ENCODE results near the gene PRRT1B.

The PRRT1B gene

DNA sequence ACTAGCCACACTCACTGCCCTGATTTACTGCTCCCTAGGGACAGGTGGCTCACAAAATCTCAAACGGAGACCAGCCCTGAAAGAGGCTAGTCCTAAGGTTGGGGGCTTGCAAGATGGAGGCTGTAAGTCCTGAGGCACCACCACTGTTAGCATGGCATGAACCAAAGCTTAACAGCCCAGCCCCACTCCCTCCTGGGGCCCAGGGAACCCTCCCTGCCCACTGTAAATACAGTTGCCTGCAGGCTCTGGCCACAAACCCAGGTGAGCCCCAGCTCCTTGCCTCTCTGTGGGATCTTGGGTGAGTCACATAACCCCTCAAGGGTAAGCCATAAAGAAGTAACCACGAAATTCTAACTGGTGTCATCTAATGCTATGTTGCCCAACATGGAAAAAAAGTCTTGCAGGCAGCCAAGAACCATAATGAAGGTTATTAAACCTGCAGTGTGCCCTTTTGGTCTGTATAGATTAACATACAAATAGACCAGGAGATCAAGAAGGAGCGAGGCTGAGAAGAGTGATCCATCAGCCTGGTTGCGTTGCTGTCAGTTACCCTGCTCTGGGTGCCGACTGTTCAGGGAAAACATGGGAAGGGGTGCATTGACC, 44.3 kb upstream of the PRRT1B start:
- Histone ChIP-seq H3K27ac (ENCODE audit: low read depth, low read length) (no peak overlapping the region), H2AK5ac (ENCODE audit: low read length) (no peak overlapping the region), H3K4me2 (ENCODE audit: low read length) (no peak overlapping the region), H3K4me1 (ENCODE audit: control insufficient read depth, low read depth, low read length) (peaks cover 5% of the 10 kb centered on the region), H3K79me1 (ENCODE audit: low read length) (peaks cover 6% of the 10 kb centered on the region), H2BK5ac (ENCODE audit: low read length) (no peak overlapping the region), H3K36me3 (ENCODE audit: control insufficient read depth, insufficient read depth, low read length) (peaks cover 25% of the 10 kb centered on the region), H3K56ac (ENCODE audit: low read length) (no peak overlapping the region), H3K9ac (ENCODE audit: low read length) (no peak overlapping the region), H3K18ac (ENCODE audit: low read length) (no peak overlapping the region), H2BK15ac (replicated peaks; ENCODE audit: low read depth) (no peak overlapping the region), H3K4me3 (ENCODE audit: low read length) (no peak overlapping the region), H3K79me2 (ENCODE audit: control insufficient read depth, insufficient read depth, low read length) (no peaks in the 10 kb centered on the region), H2BK120ac (ENCODE audit: low read depth, low read length) (no peak overlapping the region), H3K27me3 (ENCODE audit: insufficient read depth, low read length, poor library complexity) (no peaks in the 10 kb centered on the region), H4K8ac (ENCODE audit: low read depth, low read length) (no peak overlapping the region), H3K23ac (ENCODE audit: low read length) (no peak overlapping the region), H4K5ac (ENCODE audit: low read length) (no peak overlapping the region), H3K4ac (ENCODE audit: low read depth, low read length) (no peak overlapping the region)
- DNase-seq: peak; percentile 29
- WGBS (ENCODE audit: extremely low coverage, insufficient coverage, low lambda C conversion rate): no CpG with 5 or more reads among the region's 5 CpGs

DNA sequence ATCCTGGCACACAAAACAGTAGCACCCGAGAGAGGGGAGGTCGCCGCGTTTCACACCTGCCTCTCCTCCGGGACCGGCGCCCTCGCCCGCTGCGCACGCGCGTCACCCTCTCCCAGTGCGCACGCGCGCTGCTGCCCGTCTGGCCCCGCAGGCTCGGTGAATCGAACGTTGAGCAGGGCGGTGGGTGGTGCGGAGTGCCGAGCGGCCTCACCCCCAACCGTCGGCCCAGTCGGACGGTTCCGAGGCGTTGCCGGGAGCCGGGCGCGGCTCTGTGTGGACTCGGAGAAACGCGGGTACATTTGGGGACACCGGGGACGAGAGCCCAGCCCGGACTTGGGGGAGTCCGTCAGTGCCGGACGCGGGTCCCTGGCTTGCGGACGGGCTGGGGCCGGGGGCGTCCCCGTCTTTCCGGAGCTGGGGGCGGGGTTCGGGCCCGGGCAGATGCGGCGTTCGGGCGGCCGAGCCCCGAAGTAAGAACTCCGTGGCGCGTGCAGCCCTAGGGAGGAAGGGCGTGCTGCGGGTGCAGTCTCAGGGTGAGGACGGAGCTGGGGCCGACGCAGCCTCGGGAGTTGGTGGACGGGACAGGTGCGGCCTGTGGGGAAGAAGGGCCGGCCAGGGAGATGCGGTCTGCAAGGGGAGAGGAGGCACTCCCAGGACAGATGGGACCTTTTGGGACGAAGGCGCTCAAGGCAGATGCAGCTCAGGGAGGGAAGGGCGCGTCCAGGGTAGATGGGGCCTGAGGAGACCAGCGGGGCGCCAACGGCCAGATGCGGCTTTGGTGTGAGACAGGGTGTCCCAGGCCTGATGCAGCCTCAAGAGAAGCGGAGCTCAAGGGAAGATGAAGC, 42.3 kb upstream of the PRRT1B start, which contains the start of gene POMT1:
POMT1 (plus strand) TSS at position 138 of the 845 bp plus-strand sequence. CDS start 1,301 bp downstream, outside the sequence.
- Histone ChIP-seq H2AK5ac (ENCODE audit: low read length) (no peak within 1 kb of the TSS), H3K27me3 (ENCODE audit: insufficient read depth, low read length, poor library complexity) (no peaks in the 10 kb centered on the region), H3K23ac (ENCODE audit: low read length) (no peak within 1 kb of the TSS), H3K4me3 (ENCODE audit: low read length) (peak within 1 kb of the TSS; percentile 85), H3K36me3 (ENCODE audit: control insufficient read depth, insufficient read depth, low read length) (peaks cover 16% of the 10 kb centered on the region), H4K8ac (ENCODE audit: low read depth, low read length) (no peak within 1 kb of the TSS), H2BK5ac (ENCODE audit: low read length) (no peak within 1 kb of the TSS), H3K79me1 (ENCODE audit: low read length) (peaks cover 6% of the 10 kb centered on the region), H3K18ac (ENCODE audit: low read length) (no peak within 1 kb of the TSS), H3K4me2 (ENCODE audit: low read length) (peak within 1 kb of the TSS; percentile 53), H2BK120ac (ENCODE audit: low read depth, low read length) (no peak within 1 kb of the TSS), H3K4me1 (ENCODE audit: control insufficient read depth, low read depth, low read length) (peaks cover 5% of the 10 kb centered on the region), H3K4ac (ENCODE audit: low read depth, low read length) (no peak within 1 kb of the TSS), H3K79me2 (ENCODE audit: control insufficient read depth, insufficient read depth, low read length) (no peaks in the 10 kb centered on the region), H3K9ac (ENCODE audit: low read length) (peak within 1 kb of the TSS; percentile 84), H3K56ac (ENCODE audit: low read length) (peak within 1 kb of the TSS; percentile 80), H2BK15ac (replicated peaks; ENCODE audit: low read depth) (no peak within 1 kb of the TSS), H4K5ac (ENCODE audit: low read length) (no peak within 1 kb of the TSS), H3K27ac (ENCODE audit: low read depth, low read length) (peak within 1 kb of the TSS; percentile 45)
- peak; percentile 91 for DNase-seq
- no CpG with 5 or more reads among the region's 83 CpGs for WGBS (ENCODE audit: extremely low coverage, insufficient coverage, low lambda C conversion rate)

DNA sequence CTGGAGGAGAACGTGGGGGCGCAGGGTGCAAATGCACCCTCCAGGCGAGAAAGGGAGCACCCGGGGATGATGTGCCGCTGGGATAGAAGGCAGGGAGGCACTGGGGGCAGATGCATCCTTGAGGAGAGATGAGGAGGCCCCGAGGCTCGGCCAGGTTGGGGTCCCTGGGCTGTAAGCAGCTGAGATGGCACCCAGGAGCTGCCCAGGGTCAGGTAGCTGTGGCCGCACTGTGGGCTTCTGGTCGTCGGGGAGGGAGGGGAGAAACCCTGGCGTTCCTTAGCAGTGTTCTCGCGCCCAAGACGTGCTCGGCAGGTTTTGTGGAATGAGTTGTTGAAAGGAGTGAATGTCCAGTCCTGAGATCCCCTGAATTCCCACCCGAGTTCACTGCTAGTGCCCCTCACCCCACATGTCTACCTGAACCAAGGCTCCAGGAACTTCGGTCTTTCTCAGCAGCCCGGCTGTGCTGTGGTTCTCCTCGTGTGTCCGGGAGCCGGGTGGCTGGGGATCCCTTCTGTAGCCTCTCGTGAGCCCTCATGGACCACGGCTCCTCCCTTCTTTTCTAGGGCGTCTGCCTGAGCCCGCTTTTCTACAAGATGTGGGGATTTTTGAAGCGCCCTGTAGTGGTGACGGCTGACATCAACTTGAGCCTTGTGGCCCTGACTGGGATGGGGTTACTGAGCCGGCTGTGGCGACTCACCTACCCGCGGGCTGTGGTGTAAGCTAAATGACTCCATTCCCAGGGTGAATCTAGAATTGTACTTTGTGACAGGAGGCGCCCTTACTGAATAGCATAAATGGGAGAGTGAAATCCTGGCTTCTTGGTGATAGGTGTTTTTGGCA, 41.5 kb upstream of the PRRT1B start:
- Histone ChIP-seq H3K79me1 (ENCODE audit: low read length) (peaks cover 3% of the 10 kb centered on the region), H2BK120ac (ENCODE audit: low read depth, low read length) (no peak overlapping the region), H3K4me3 (ENCODE audit: low read length) (peak overlapping the region; percentile 85), H3K36me3 (ENCODE audit: control insufficient read depth, insufficient read depth, low read length) (peaks cover 10% of the 10 kb centered on the region), H3K4me1 (ENCODE audit: control insufficient read depth, low read depth, low read length) (peaks cover 5% of the 10 kb centered on the region), H2AK5ac (ENCODE audit: low read length) (no peak overlapping the region), H3K27ac (ENCODE audit: low read depth, low read length) (no peak overlapping the region), H2BK15ac (replicated peaks; ENCODE audit: low read depth) (no peak overlapping the region), H4K5ac (ENCODE audit: low read length) (no peak overlapping the region), H3K79me2 (ENCODE audit: control insufficient read depth, insufficient read depth, low read length) (no peaks in the 10 kb centered on the region), H3K4me2 (ENCODE audit: low read length) (peak overlapping the region; percentile 13), H3K18ac (ENCODE audit: low read length) (no peak overlapping the region), H3K9ac (ENCODE audit: low read length) (peak overlapping the region; percentile 84), H3K27me3 (ENCODE audit: insufficient read depth, low read length, poor library complexity) (no peaks in the 10 kb centered on the region), H4K8ac (ENCODE audit: low read depth, low read length) (no peak overlapping the region), H2BK5ac (ENCODE audit: low read length) (no peak overlapping the region), H3K23ac (ENCODE audit: low read length) (peak overlapping the region; percentile 45), H3K56ac (ENCODE audit: low read length) (peak overlapping the region; percentile 80), H3K4ac (ENCODE audit: low read depth, low read length) (no peak overlapping the region)
- DNase-seq: peak; percentile 50
- no CpG with 5 or more reads among the region's 32 CpGs for WGBS (ENCODE audit: extremely low coverage, insufficient coverage, low lambda C conversion rate)

DNA sequence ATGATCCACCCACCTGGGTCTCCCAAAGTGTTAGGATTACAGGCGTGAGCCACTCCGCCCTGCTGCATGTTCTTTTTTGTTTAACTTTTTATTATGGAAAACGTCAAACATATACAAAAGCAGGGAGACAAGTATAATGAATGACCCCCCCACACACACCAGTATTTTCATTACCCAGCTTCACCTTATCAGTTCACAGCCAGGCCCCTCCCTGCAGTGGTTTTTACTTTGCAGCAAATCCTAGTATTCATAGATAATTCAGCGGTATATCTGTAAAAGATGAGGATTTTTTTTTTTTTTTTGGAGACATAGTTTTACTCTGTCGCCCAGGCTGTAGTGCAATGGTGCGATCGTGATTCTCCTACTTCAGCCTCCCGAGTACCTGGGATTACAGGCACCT, 40.3 kb upstream of the PRRT1B start:
- no peak overlapping the region for H3K9ac ChIP-seq (ENCODE audit: low read length)
- H3K4me1 ChIP-seq (ENCODE audit: control insufficient read depth, low read depth, low read length): peaks cover 5% of the 10 kb centered on the region
- H3K27ac ChIP-seq (ENCODE audit: low read depth, low read length): no peak overlapping the region
- H2BK120ac ChIP-seq (ENCODE audit: low read depth, low read length): no peak overlapping the region
- no peak overlapping the region for H2BK5ac ChIP-seq (ENCODE audit: low read length)
- no peak overlapping the region for H3K4me2 ChIP-seq (ENCODE audit: low read length)
- no peak overlapping the region for H2AK5ac ChIP-seq (ENCODE audit: low read length)
- no peak overlapping the region for H3K4ac ChIP-seq (ENCODE audit: low read depth, low read length)
- H3K79me1 ChIP-seq (ENCODE audit: low read length): peaks cover 3% of the 10 kb centered on the region
- no peak overlapping the region for H4K8ac ChIP-seq (ENCODE audit: low read depth, low read length)
- H3K18ac ChIP-seq (ENCODE audit: low read length): no peak overlapping the region
- no peaks in the 10 kb centered on the region for H3K27me3 ChIP-seq (ENCODE audit: insufficient read depth, low read length, poor library complexity)
- H3K23ac ChIP-seq (ENCODE audit: low read length): no peak overlapping the region
- H3K79me2 ChIP-seq (ENCODE audit: control insufficient read depth, insufficient read depth, low read length): no peaks in the 10 kb centered on the region
- no peak overlapping the region for H3K4me3 ChIP-seq (ENCODE audit: low read length)
- WGBS (ENCODE audit: extremely low coverage, insufficient coverage, low lambda C conversion rate): no CpG with 5 or more reads among the region's 8 CpGs
- no peak for DNase-seq
- H4K5ac ChIP-seq (ENCODE audit: low read length): no peak overlapping the region
- H3K56ac ChIP-seq (ENCODE audit: low read length): no peak overlapping the region
- H3K36me3 ChIP-seq (ENCODE audit: control insufficient read depth, insufficient read depth, low read length): peaks cover 6% of the 10 kb centered on the region
- H2BK15ac ChIP-seq (replicated peaks; ENCODE audit: low read depth): no peak overlapping the region

DNA sequence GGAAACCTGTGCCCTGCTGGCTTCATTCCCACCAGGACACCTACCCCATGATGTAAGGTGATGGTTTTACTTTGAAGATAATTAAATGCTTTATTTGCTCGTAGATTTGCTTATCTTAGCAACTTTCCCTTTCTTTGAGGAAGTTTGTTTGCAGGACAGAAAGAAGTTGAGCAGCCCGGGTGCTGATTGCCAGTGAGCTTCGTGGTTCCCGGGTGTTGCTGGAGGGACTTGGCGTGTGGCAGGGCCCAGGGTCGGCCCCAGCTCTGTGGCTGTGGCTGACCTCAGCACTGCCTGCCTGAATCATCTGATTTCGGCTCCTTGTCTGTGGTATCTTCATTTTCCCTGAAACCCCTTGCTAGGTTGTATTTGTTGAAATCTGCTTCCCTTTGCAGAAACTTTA, 33.9 kb upstream of the PRRT1B start:
- no peak overlapping the region for H2AK5ac ChIP-seq (ENCODE audit: low read length)
- no CpG with 5 or more reads among the region's 7 CpGs for WGBS (ENCODE audit: extremely low coverage, insufficient coverage, low lambda C conversion rate)
- H2BK120ac ChIP-seq (ENCODE audit: low read depth, low read length): no peak overlapping the region
- no peak for DNase-seq
- H3K36me3 ChIP-seq (ENCODE audit: control insufficient read depth, insufficient read depth, low read length): peaks cover 11% of the 10 kb centered on the region
- no peaks in the 10 kb centered on the region for H3K4me1 ChIP-seq (ENCODE audit: control insufficient read depth, low read depth, low read length)
- H4K8ac ChIP-seq (ENCODE audit: low read depth, low read length): no peak overlapping the region
- H2BK15ac ChIP-seq (replicated peaks; ENCODE audit: low read depth): no peak overlapping the region
- H3K18ac ChIP-seq (ENCODE audit: low read length): no peak overlapping the region
- no peak overlapping the region for H4K5ac ChIP-seq (ENCODE audit: low read length)
- H3K9ac ChIP-seq (ENCODE audit: low read length): no peak overlapping the region
- H2BK5ac ChIP-seq (ENCODE audit: low read length): no peak overlapping the region
- no peaks in the 10 kb centered on the region for H3K79me1 ChIP-seq (ENCODE audit: low read length)
- no peaks in the 10 kb centered on the region for H3K79me2 ChIP-seq (ENCODE audit: control insufficient read depth, insufficient read depth, low read length)
- no peak overlapping the region for H3K4ac ChIP-seq (ENCODE audit: low read depth, low read length)
- H3K27ac ChIP-seq (ENCODE audit: low read depth, low read length): no peak overlapping the region
- no peak overlapping the region for H3K4me2 ChIP-seq (ENCODE audit: low read length)
- H3K56ac ChIP-seq (ENCODE audit: low read length): no peak overlapping the region
- no peak overlapping the region for H3K23ac ChIP-seq (ENCODE audit: low read length)
- no peak overlapping the region for H3K4me3 ChIP-seq (ENCODE audit: low read length)
- no peaks in the 10 kb centered on the region for H3K27me3 ChIP-seq (ENCODE audit: insufficient read depth, low read length, poor library complexity)
